ENCODE results near the gene LIMCH1.

Gene LIMCH1

GRCh38 chr4:41532882-41533281, 5.1 kb upstream of the LIMCH1 start:
- Histone ChIP-seq H3K9me3 (ENCODE audit: control insufficient read depth, insufficient read depth, low read depth, low read length) (no peaks in the 10 kb centered on the region), H3K9ac (ENCODE audit: low read length) (no peak overlapping the region), H3K4me1 (ENCODE audit: control insufficient read depth, insufficient read depth, low read length) (peaks cover 13% of the 10 kb centered on the region), H3K4me3 (ENCODE audit: low read depth, low read length) (no peak overlapping the region), H3K36me3 (ENCODE audit: control insufficient read depth, insufficient read depth, low read length) (no peaks in the 10 kb centered on the region), H3K27ac (ENCODE audit: low read depth, low read length) (no peak overlapping the region), H3K27me3 (ENCODE audit: control insufficient read depth, insufficient read depth, low read length) (no peaks in the 10 kb centered on the region)

- Histone ChIP-seq H3K9me3 (ENCODE audit: control insufficient read depth, insufficient read depth, low read depth, low read length) (no peaks in the 10 kb centered on the region), H3K4me1 (ENCODE audit: control insufficient read depth, insufficient read depth, low read length) (peaks cover 21% of the 10 kb centered on the region), H3K4me3 (ENCODE audit: low read depth, low read length) (no peak overlapping the region), H3K9ac (ENCODE audit: low read length) (no peak overlapping the region), H3K36me3 (ENCODE audit: control insufficient read depth, insufficient read depth, low read length) (no peaks in the 10 kb centered on the region), H3K27ac (ENCODE audit: low read depth, low read length) (no peak overlapping the region), H3K27me3 (ENCODE audit: control insufficient read depth, insufficient read depth, low read length) (no peaks in the 10 kb centered on the region)
These were observed 4.3 kb upstream of the LIMCH1 start for GRCh38 chr4:41533680-41534079.

- Histone ChIP-seq H3K27ac (ENCODE audit: low read depth, low read length) (no peak overlapping the region), H3K9ac (ENCODE audit: low read length) (no peak overlapping the region), H3K4me1 (ENCODE audit: control insufficient read depth, insufficient read depth, low read length) (peaks cover 24% of the 10 kb centered on the region), H3K9me3 (ENCODE audit: control insufficient read depth, insufficient read depth, low read depth, low read length) (no peaks in the 10 kb centered on the region), H3K36me3 (ENCODE audit: control insufficient read depth, insufficient read depth, low read length) (no peaks in the 10 kb centered on the region), H3K27me3 (ENCODE audit: control insufficient read depth, insufficient read depth, low read length) (no peaks in the 10 kb centered on the region), H3K4me3 (ENCODE audit: low read depth, low read length) (no peak overlapping the region)
These were observed 3.6 kb upstream of the LIMCH1 start for GRCh38 chr4:41534404-41534803.

GRCh38 chr4:41535911-41536371, 2.0 kb upstream of the LIMCH1 start:
- Histone ChIP-seq H3K9ac (ENCODE audit: low read length) (no peak overlapping the region), H3K36me3 (ENCODE audit: control insufficient read depth, insufficient read depth, low read length) (no peaks in the 10 kb centered on the region), H3K27me3 (ENCODE audit: control insufficient read depth, insufficient read depth, low read length) (no peaks in the 10 kb centered on the region), H3K27ac (ENCODE audit: low read depth, low read length) (no peak overlapping the region), H3K9me3 (ENCODE audit: control insufficient read depth, insufficient read depth, low read depth, low read length) (no peaks in the 10 kb centered on the region), H3K4me1 (ENCODE audit: control insufficient read depth, insufficient read depth, low read length) (peaks cover 27% of the 10 kb centered on the region), H3K4me3 (ENCODE audit: low read depth, low read length) (no peak overlapping the region)

GRCh38 chr4:41537292-41537890, 566 bp upstream of the LIMCH1 start:
- Histone ChIP-seq H3K36me3 (ENCODE audit: control insufficient read depth, insufficient read depth, low read length) (no peaks in the 10 kb centered on the region), H3K9me3 (ENCODE audit: control insufficient read depth, insufficient read depth, low read depth, low read length) (no peaks in the 10 kb centered on the region), H3K4me1 (ENCODE audit: control insufficient read depth, insufficient read depth, low read length) (peaks cover 40% of the 10 kb centered on the region), H3K4me3 (ENCODE audit: low read depth, low read length) (no peak overlapping the region), H3K9ac (ENCODE audit: low read length) (no peak overlapping the region), H3K27me3 (ENCODE audit: control insufficient read depth, insufficient read depth, low read length) (no peaks in the 10 kb centered on the region), H3K27ac (ENCODE audit: low read depth, low read length) (no peak overlapping the region)

GRCh38 chr4:41538887-41539498, 1.0 kb downstream of the LIMCH1 start:
- peaks cover 44% of the 10 kb centered on the region for H3K4me1 ChIP-seq (ENCODE audit: control insufficient read depth, insufficient read depth, low read length)
- H3K27ac ChIP-seq (ENCODE audit: low read depth, low read length), result no peak overlapping the region
- no peak overlapping the region for H3K4me3 ChIP-seq (ENCODE audit: low read depth, low read length)
- H3K36me3 ChIP-seq (ENCODE audit: control insufficient read depth, insufficient read depth, low read length), result no peaks in the 10 kb centered on the region
- H3K9ac ChIP-seq (ENCODE audit: low read length), result no peak overlapping the region
- H3K27me3 ChIP-seq (ENCODE audit: control insufficient read depth, insufficient read depth, low read length), result no peaks in the 10 kb centered on the region
- H3K9me3 ChIP-seq (ENCODE audit: control insufficient read depth, insufficient read depth, low read depth, low read length), result no peaks in the 10 kb centered on the region

- H3K36me3 ChIP-seq (ENCODE audit: control insufficient read depth, insufficient read depth, low read length), result no peaks in the 10 kb centered on the region
- H3K4me3 ChIP-seq (ENCODE audit: low read depth, low read length), result no peak overlapping the region
- peaks cover 44% of the 10 kb centered on the region for H3K4me1 ChIP-seq (ENCODE audit: control insufficient read depth, insufficient read depth, low read length)
- no peak overlapping the region for H3K9ac ChIP-seq (ENCODE audit: low read length)
- H3K27me3 ChIP-seq (ENCODE audit: control insufficient read depth, insufficient read depth, low read length), result no peaks in the 10 kb centered on the region
- H3K9me3 ChIP-seq (ENCODE audit: control insufficient read depth, insufficient read depth, low read depth, low read length), result no peaks in the 10 kb centered on the region
- H3K27ac ChIP-seq (ENCODE audit: low read depth, low read length), result no peak overlapping the region
These were observed 1.8 kb downstream of the LIMCH1 start for GRCh38 chr4:41539711-41540110.

GRCh38 chr4:41540687-41541086, 2.7 kb downstream of the LIMCH1 start:
- H3K9me3 ChIP-seq (ENCODE audit: control insufficient read depth, insufficient read depth, low read depth, low read length), result no peaks in the 10 kb centered on the region
- no peak overlapping the region for H3K27ac ChIP-seq (ENCODE audit: low read depth, low read length)
- no peak overlapping the region for H3K9ac ChIP-seq (ENCODE audit: low read length)
- H3K27me3 ChIP-seq (ENCODE audit: control insufficient read depth, insufficient read depth, low read length), result no peaks in the 10 kb centered on the region
- no peaks in the 10 kb centered on the region for H3K36me3 ChIP-seq (ENCODE audit: control insufficient read depth, insufficient read depth, low read length)
- H3K4me1 ChIP-seq (ENCODE audit: control insufficient read depth, insufficient read depth, low read length), result peaks cover 43% of the 10 kb centered on the region
- H3K4me3 ChIP-seq (ENCODE audit: low read depth, low read length), result no peak overlapping the region

GRCh38 chr4:41541687-41542094, 3.7 kb downstream of the LIMCH1 start:
- Histone ChIP-seq H3K4me1 (ENCODE audit: control insufficient read depth, insufficient read depth, low read length) (peaks cover 37% of the 10 kb centered on the region), H3K27ac (ENCODE audit: low read depth, low read length) (no peak overlapping the region), H3K9ac (ENCODE audit: low read length) (no peak overlapping the region), H3K9me3 (ENCODE audit: control insufficient read depth, insufficient read depth, low read depth, low read length) (no peaks in the 10 kb centered on the region), H3K27me3 (ENCODE audit: control insufficient read depth, insufficient read depth, low read length) (no peaks in the 10 kb centered on the region), H3K36me3 (ENCODE audit: control insufficient read depth, insufficient read depth, low read length) (no peaks in the 10 kb centered on the region), H3K4me3 (ENCODE audit: low read depth, low read length) (no peak overlapping the region)

- no peak overlapping the region for H3K9ac ChIP-seq (ENCODE audit: low read length)
- no peaks in the 10 kb centered on the region for H3K9me3 ChIP-seq (ENCODE audit: control insufficient read depth, insufficient read depth, low read depth, low read length)
- H3K4me3 ChIP-seq (ENCODE audit: low read depth, low read length), result no peak overlapping the region
- no peaks in the 10 kb centered on the region for H3K36me3 ChIP-seq (ENCODE audit: control insufficient read depth, insufficient read depth, low read length)
- no peaks in the 10 kb centered on the region for H3K27me3 ChIP-seq (ENCODE audit: control insufficient read depth, insufficient read depth, low read length)
- no peak overlapping the region for H3K27ac ChIP-seq (ENCODE audit: low read depth, low read length)
- peaks cover 37% of the 10 kb centered on the region for H3K4me1 ChIP-seq (ENCODE audit: control insufficient read depth, insufficient read depth, low read length)
These were observed 4.7 kb downstream of the LIMCH1 start for GRCh38 chr4:41542526-41543275.

- H3K27me3 ChIP-seq (ENCODE audit: control insufficient read depth, insufficient read depth, low read length), result no peaks in the 10 kb centered on the region
- H3K36me3 ChIP-seq (ENCODE audit: control insufficient read depth, insufficient read depth, low read length), result no peaks in the 10 kb centered on the region
- H3K9me3 ChIP-seq (ENCODE audit: control insufficient read depth, insufficient read depth, low read depth, low read length), result no peaks in the 10 kb centered on the region
- H3K4me3 ChIP-seq (ENCODE audit: low read depth, low read length), result no peak overlapping the region
- H3K4me1 ChIP-seq (ENCODE audit: control insufficient read depth, insufficient read depth, low read length), result peaks cover 19% of the 10 kb centered on the region
- H3K9ac ChIP-seq (ENCODE audit: low read length), result no peak overlapping the region
- no peak overlapping the region for H3K27ac ChIP-seq (ENCODE audit: low read depth, low read length)
These were observed 7.3 kb downstream of the LIMCH1 start for GRCh38 chr4:41545238-41545637.

All from HUES6 (cell line).